GM21367 (cell line): Measurements from ENCODE around the gene IFNAR1.

Source experiments
- ATAC-seq: cut with Tn5 transposase; IDR thresholded peaks from one replicate; pipeline ENCODE4 v1.9.1; 2021; ENCODE audit not compliant: unreplicated experiment

Gene IFNAR1

DNA sequence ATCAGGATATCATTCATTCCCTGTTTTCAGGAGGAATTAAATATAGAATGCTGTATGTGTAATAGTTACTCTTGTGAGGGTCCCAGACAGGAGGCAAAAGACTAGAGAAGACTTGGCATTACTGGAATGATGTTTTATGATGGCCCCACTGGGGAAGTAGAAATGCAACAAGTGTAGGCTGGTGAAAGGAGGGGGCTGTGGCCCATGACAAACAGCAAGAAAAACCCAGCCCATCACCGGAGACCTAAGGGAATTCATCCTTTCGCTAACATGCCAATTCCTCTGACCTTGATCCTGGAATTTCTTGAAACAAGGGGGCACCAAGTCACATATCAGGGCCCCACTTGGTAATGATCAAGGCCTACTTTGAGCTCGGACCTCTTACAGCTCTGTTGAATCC lies 72.9 kb downstream of the IFNAR1 start:
- ATAC-seq: no peak

DNA sequence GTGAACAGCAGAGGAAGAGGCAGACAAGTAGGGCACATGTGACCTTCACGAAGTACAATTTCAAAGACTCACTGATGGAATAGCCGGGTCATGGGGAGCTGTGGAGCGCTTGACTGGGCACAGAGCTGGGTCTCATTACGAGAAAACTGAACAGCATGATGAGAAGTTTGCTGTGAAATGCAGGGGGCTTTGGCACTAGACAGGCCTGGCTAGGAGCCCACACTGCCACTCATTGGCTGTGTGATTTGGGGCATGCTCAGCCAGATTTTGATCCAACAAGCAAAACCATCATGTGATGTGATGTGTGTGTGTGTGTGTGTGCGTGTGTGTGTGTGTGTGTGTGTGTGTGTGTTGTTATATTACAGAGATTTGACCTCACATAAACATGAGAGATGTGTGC lies 73.6 kb downstream of the IFNAR1 start:
- no peak for ATAC-seq

DNA sequence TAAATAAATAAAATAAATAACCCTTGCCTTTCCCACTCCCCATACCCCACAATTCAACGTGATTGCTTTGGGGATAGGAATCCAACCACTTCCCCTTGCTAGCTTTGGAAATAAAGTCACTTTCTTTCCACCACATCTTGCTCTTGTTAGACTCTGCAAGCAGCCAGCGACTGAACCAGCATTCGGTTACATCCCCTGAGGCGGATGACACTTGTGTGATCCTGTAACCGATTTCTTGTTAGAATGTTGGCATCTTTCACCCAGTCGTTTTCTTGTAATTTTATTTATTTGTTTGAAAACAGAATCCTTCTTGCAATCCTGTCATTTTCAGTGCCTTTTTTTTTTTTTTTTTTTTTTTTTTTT lies 76.8 kb downstream of the IFNAR1 start:
- no peak for ATAC-seq

DNA sequence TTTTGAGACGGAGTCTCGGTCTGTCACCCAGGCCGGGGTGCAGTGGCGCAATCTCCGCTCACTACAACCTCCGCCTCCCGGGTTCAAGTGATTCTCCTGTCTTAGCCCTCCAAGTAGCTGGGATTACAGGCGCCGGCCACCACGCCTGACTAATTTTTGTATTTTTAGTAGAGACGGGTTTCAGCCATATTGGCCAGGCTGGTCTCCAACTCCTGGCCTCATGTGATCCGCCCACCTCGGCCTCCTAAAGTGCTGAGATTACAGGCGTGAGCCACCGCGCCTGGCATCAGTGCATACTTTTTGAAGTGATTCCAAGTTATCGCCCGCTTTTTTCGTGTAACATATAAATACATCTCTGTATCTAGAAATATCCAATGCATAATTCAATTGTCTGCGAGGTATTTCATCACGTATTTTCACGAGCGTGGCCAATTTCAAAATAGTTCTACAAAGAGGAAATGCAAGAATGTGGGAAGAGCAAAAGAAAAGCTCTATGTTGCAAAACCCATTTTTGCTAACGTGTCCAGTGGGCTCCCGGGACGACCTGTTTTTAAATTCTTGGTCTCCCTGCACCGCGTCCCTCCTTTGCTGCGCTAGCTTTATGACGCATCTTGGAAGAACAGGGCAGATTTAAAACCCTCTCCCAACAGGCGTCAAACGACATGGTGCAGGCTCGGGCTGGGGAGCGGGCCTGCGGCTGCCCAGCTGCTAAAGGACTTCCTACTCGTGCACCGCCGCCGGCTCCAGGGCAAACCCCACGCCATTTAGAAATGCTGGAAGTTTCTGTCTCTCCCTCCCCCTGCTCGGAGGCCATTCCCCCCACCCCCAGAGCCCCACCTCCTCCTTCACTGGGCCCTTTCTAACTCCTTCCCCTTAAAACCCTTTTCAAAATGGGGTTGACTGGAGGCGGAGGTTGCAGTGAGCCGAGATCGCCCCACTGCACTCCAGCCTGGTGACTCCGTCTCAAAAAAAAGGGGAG lies 77.5 kb downstream of the IFNAR1 start:
- no peak for ATAC-seq

DNA sequence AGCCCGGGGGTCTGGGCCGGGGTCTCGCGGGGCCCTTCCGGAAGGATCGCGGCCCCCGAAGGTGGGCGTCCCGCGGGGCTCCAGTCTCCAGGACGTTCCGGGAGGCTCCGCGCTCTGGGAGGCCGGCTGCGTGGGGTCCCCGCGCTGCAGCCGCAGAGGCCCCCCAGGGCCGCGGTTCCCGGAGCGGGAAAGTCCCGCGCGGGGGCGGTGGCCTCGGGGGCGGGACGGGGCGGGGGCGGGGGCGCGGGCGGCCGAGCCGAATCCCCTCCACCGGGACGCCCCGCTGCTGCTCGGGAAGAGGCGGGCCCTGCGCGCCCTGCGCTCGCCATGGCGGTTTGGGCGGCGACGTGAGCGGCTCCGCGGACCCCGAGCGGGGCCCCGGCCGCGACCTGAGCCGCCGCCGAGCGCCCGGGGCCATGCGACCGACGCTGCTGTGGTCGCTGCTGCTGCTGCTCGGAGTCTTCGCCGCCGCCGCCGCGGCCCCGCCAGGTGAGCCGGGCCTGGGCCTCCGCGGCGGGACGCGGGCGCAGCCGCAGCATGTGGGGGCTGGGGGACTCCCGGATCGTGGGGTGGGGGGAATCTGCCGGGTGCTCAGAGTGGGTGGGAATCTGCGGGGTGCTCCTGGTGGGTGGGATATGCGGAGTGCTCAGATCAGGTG lies 78.5 kb downstream of the IFNAR1 start, which contains the start of gene IFNGR2:
TSS of gene IFNGR2 (plus strand) at position 286 of the 658 bp plus-strand sequence. CDS start at position 417, 131 bp downstream.
- no peak for ATAC-seq

DNA sequence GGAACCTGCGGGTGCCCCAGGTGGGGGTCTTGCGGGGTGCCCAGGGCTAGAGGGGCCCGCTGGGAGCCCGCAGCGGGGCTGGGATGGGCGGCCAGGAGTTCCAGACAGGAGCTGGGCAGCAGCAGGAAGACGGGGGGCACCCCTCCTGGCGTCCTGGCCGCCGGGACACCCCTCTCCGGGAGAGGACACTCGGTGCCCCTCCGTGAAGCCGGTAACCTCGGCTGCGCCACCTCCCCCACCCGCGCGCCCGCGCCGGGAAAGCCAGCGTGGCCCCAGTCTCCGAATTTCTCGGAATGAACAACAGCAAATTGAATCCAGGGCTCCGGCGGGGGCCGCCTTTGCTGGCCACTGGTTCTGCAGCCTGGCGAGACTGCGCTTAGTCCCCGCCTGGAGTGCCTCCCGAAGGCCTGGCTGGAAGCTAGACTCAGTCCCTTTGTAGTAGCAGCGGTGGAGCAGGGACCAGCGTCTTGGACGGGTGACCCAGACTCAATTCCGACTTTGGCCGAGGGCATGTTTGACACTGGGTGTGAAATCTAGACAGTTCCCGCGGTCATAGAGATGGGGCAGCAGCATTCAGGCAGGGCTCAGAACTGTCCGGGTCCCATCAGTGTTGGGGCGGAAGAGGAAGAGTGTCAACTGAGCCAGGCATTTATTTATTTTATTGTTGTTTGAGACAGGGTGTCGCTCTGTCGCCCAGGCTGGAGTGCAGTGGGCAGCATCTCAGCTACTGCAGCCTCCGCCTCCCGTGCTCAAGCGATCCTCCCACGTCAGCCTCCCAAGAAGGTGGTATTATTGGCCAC lies 79.2 kb downstream of the IFNAR1 start:
- ATAC-seq: peak; percentile 30

DNA sequence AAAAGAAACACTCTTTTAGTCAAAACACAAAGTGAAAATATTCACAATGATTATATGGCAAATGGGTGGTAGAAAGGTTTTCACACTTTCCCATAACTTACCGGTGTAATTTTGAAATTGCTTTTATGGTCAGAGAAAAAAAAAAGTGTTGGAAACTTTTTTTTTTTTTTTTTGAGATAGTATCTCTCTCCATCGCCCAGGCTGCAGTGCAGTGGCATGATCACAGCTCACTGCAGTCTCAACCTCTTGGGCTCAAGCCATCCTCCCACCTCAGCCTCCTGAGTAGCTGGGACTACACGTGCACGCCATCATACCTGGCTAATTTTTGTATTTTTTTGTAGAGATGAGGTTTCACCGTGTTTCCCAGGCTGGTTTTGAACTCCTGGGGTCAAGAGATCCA lies 81.7 kb downstream of the IFNAR1 start:
- ATAC-seq: no peak
